NK-92 (cell line): Measurements from ENCODE around the gene BACH1.

Source experiments
- DNase-seq: peaks from one replicate; lab custom pipeline; 2025; ENCODE audit not compliant: unreplicated experiment; lab: John Stamatoyannopoulos, UW

Gene BACH1

GRCh38 chr21:29376556-29376955, 77.8 kb downstream of the BACH1 start:
- DNase-seq = no peak

- no peak for DNase-seq
Measured at GRCh38 chr21:29377266-29377665, 78.5 kb downstream of the BACH1 start.

GRCh38 chr21:29378832-29379231, 80.1 kb downstream of the BACH1 start:
- no peak for DNase-seq

- DNase-seq = no peak
Measured at GRCh38 chr21:29379517-29380054, 80.9 kb downstream of the BACH1 start.

GRCh38 chr21:29382030-29382654, 83.4 kb downstream of the BACH1 start:
- DNase-seq = no peak

GRCh38 chr21:29384683-29385359, 86.1 kb downstream of the BACH1 start:
- DNase-seq = no peak

GRCh38 chr21:29385934-29386520, 87.3 kb downstream of the BACH1 start:
- no peak for DNase-seq

- DNase-seq = no peak
Measured at GRCh38 chr21:29386803-29387202, 88.1 kb downstream of the BACH1 start.

- DNase-seq = no peak
Measured at GRCh38 chr21:29387598-29387997, 88.9 kb downstream of the BACH1 start.

- no peak for DNase-seq
Measured at GRCh38 chr21:29389136-29389535, 90.4 kb downstream of the BACH1 start.

- no peak for DNase-seq
Measured at GRCh38 chr21:29390778-29391177, 92.1 kb downstream of the BACH1 start.

GRCh38 chr21:29394051-29394450, 95.3 kb downstream of the BACH1 start:
- DNase-seq = no peak
